HG03064 (cell line): ENCODE data around the gene FKBP2.
A peak's percentile ranks its signal among the peaks of the same experiment; 100 is the strongest.

ENCODE experiments used
- ATAC-seq: cut with Tn5 transposase; IDR thresholded peaks from one replicate; pipeline ENCODE4 v1.9.1; 2021; ENCODE audit warnings: low read depth; ENCODE audit not compliant: unreplicated experiment

FKBP2 gene

DNA sequence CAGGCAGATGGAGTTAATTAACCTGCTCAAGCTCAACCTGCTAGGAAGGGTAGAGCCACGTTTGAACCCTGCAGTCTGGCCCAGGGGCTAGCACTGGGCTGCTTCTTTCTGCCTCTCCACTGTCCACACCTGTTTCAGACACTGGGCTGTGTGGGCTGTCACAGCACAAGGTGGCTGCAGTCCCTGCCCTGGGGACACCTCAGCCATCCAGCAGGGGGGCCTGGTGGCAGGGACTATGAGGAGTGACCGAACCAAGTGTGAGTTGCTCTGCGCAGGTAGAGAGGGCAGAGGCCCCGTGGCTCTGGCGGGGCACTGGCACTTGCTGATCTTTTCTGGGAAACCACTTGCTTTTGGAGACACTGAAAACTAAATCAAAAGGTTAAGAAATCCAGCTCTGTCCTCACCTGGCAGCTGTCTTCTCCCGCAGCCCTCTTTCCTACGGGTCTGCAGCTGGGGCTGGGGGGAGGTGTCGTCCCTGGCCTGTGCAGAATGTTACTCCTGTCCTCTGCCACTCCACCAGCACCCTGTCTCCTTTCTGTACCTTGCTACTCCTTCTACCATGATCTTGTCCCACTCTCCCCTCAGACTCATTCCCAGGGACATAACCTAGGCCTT, 37.8 kb downstream of the FKBP2 start:
- no peak for ATAC-seq

DNA sequence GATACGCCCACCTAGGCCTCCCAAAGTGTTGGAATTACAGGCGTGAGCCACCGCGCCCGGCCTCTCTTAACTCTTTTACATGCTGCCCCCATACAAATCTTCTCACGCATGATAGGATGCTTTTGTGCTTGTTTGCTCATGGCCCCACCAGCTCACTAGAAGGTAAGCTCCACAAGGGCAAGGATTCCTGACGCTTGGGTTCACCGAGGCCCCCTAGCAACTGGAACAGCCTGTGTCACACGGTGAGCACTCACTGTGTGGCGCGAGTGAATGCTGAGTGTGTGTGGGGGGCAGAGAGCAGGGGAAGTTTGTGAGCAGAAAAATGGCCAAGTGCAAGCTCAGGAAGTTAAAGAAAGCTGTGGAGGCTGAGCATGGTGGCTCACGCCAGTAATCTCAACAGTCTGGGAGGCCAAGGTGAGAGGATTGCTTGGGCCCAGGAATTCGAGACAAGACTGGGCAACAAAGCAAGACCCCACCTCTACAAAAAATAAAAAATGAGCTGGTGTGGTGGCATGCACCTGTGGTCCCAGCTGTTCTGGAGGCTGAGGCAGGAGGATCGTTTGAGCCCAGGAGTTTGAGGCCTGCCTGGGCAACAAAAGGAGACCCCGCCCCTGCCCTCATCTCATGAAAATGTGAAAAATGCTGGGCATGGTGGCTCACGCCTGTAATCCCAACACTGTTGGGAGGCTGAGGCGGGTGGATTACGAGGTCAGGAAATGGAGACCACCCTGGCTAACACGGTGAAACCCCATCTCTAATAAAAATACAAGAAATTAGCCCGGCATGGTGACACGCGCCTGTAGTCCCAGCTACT, 41.3 kb downstream of the FKBP2 start:
- no peak for ATAC-seq

DNA sequence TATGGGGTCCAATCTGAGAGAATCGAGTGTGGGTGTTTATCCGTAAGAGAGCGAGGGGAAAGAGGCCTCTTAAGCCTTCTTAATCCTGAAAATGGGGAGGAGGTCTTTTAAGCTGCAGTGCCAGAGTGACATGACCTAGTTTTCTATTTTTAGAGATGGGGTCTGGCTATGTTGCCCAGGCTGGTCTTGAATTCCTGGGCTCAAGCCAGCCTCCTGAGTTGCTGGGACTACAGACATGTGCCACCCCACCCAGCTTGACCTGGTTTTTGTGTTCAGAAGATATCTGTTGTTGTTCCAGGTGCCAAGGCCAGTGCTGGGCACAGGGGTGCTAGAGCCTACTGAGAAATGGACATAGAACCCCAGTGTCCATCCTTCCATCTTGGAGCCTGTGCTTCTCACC, 42.2 kb downstream of the FKBP2 start:
- no peak for ATAC-seq

DNA sequence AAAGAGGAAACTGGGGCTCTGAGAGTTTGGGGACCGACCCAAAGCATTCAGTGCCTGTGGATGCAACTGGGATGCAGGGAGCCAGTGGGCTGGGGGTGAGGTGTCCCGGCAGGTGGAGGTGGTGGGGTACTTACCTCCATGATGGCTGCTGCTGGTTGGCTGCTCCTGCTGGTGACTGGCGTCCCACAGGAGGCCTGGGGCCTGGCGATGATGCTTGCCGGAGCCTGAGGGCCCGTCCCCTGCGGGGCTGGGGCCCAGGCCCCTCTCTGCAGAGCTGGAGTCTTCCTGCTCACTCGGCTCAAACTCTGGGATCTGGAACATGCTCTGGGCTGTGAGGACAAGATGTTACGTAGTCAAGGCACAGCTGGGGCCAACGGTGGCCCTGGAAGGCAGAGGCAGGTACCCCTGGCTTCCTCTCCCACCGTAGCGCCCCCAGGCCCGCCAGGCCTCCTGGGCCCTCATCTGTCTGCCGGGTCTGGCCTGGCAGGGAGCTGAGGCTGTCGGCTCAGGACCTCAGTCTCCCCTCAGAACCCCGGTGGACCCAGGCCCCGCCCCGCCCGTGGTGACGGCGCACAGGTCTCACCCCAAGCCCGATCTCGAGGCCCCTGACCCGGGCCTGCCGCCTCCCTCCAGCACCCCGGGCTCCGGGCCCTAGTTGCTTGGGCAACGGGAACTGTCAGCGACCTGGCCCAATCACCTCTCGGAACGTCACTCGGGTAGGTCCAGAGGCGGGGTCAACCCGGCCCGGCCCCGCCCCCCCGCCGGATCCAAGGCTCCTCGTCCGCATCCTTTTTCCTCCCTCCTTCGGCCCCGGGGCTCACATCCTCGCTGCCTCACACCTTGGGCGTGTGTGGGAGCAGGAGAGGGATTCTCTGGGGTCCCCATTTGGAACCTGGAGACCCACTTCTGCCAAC, 43.4 kb downstream of the FKBP2 start, which contains the start of gene BAD:
Gene BAD (minus strand): TSS at position 618 of the 914 bp plus-strand sequence. CDS start 297 bp downstream, at position 321.
- ATAC-seq, result peak; percentile 50

DNA sequence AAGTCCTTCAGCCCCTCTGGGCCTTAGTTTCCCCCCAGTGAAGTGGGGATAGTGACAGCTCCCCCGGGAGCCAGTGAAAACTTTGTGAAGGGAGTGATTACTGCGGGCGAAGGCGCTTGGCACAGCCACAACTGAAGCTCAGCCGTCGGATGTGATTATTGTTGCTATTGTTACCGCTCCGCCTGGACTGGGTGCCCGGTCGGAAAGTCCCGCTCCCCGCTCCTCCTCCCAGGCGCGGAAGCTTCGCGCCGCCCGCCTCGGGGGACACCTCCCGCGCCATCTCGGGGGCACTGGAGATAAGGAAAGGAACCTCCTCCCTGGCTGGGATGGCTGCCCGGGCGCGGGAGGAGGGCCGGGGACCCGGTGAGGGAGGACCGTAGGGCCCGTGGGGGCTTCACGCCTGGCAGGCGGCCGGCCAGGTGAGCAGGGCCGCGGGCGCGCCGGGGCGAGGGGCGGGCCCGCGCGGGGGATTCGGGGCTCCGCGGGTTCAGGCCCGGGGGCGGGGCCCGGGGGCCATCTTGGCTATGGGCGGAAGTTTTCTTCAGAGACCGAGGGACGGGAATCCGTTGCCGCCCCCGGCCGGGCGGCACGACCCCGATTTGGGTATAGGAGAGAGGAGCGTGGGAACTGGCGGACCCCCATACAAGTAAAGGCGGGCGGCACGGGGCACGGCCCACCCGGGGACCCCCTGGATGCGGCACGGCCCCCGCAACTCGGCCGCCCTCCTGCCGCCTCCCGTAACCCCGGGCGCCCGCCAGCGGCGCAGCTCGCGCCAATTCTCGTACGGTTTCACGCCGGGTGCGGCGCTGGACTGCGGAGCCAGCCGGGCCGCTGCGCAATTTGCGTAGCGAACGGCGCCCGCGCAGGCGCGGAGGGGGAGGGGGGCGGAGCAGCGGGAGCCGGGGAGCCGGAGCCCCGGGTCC, 44.3 kb downstream of the FKBP2 start, which contains the start of gene GPR137:
Gene GPR137 (plus strand): TSS at position 887 of the 923 bp plus-strand sequence. CDS start 677 bp downstream, outside the sequence.
- peak; percentile 58 for ATAC-seq

DNA sequence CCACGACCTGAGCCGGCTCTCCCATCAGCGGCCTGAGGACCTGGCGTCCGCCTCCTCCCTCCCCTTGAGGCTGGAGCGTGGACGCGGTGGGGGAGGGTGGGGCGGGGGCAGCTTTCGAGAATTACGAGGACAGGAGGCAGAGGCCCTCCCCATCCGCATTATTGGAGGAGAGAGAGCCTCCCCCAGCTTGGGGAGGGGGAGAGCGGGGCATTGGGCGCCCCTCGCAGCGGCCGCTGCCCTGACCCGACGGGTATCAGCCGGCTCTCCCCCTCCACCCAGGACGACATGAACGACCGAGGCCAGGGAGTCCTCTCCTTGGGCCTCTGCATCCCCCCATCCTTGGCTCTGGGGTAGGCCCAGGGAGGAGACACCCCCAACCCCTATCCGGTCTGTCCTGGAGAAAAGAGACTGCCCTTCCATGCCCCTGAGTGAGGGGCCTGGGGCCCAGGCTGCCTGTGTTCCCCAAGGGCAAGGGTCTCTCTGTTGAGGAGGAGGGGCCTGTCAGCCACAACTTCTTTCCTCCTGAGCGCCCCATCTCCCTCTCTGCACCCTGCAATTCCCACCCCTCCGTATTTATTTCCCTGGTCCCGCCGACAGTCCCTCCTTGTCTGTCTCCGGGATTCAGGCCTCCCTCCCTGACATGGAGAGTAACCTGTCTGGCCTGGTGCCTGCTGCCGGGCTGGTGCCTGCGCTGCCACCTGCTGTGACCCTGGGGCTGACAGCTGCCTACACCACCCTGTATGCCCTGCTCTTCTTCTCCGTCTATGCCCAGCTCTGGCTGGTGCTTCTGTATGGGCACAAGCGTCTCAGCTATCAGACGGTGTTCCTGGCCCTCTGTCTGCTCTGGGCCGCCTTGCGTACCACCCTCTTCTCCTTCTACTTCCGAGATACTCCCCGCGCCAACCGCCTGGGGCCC, 45.2 kb downstream of the FKBP2 start:
- no peak for ATAC-seq

DNA sequence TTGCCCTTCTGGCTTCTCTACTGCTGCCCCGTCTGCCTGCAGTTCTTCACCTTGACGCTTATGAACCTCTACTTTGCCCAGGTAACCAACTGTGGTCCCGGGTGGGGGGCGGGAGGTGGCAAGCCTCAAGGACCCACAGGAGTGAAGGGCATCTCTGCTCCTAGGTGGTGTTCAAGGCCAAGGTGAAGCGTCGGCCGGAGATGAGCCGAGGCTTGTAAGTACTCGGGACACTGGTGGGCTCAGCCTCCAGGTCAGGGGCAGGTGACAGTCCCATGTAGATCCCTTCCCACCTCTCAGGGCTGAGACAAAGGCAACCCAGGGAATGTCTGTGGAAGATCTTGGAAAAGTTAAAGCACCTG, 45.9 kb downstream of the FKBP2 start:
- ATAC-seq, result no peak

DNA sequence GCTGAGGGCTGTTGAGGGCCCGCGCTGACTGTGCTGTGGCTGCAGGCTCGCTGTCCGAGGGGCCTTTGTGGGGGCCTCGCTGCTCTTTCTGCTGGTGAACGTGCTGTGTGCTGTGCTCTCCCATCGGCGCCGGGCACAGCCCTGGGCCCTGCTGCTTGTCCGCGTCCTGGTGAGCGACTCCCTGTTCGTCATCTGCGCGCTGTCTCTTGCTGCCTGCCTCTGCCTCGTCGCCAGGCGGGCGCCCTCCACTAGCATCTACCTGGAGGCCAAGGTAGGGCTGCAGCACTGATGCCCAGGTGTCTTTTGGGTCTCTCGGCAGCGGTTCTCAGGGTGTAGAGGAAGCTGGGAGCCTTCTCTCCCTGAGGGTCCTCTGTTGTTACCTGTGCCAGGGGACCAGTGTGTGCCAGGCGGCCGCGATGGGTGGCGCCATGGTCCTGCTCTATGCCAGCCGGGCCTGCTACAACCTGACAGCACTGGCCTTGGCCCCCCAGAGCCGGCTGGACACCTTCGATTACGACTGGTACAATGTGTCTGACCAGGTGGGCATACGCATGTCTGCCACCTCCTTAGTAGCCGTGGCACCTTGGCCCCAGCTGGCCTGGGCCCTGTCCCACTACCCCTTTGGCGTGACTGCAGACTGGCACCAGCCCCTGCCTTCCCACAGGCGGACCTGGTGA, 46.9 kb downstream of the FKBP2 start:
- no peak for ATAC-seq

DNA sequence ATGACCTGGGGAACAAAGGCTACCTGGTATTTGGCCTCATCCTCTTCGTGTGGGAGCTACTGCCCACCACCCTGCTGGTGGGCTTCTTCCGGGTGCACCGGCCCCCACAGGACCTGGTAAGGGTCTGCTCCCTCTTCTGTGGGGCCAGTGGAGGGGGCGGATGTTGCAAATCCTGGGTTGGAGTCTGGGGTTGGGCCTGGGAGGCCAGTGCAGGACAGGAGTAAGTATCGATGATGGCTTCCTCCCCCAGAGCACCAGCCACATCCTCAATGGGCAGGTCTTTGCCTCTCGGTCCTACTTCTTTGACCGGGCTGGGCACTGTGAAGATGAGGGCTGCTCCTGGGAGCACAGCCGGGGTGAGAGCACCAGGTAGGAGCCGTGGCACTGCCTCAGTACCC, 47.5 kb downstream of the FKBP2 start:
- no peak for ATAC-seq

DNA sequence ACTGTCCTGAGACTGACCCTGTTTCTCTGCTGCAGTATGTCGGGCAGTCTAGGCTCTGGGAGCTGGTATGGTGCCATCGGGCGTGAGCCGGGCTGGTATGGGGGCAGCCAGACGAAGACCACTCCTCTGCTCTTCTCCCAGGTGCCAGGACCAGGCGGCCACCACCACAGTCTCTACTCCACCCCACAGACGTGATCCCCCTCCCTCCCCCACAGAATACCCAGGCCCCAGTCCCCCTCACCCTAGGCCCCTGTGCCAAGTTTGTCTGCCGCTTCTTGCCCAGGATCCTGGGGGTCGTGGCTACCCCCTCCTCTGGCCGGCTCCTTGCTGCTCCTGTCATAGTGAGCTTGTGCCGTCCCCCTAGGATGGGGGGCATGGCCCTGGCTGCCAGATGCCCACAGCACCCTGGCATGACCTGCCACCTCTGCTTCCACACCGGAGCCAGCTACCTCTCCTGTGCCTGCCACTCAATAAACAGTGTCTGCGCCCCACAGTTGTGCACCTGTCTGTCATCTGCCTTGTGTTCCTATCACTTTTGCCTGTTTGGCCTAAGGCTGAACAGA, 48.2 kb downstream of the FKBP2 start:
- ATAC-seq, result no peak

DNA sequence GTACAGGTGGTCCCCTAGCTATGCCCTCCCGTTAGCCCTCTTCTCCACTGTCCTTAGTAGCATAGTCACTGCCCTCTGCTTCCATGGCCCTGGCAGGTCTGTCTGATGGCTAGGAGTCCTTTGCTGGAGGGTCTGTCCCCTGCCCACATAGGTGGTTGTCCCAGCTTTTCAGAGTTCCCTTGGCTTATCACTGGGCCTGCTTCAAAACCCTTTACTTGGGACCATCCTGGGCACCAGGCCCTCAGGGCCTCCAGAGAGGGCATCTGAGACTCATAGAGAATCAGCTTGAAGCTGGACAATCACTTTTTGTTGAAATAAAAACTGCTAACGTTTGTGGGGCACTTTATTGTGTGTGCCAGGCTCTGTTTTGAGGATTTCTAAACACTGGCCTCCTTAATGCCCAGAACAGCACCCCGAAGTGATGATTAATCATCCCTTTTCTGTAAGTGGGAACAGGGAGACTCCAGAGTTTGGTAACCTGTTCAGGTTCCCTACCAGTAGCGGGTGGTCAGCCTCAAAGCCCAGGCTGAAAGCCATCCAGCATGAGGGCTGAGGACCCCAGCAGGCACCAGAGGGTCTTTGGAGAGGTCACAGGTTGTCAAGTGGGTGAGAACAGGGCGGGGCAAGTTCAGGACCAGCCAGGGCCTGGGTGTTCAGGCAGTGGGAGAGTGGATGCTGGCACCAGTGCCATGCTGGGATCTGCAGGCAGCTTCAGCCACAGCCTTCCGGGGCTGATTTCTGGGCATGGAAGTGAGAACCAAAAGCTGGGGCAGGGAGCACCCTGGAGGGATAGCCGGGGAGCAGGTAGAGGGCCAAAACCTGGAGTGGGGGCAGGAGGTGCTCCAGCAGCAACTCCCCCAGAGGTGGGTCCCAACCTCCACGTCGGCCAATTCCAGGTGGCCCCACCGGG, 49.7 kb downstream of the FKBP2 start:
- ATAC-seq, result no peak

DNA sequence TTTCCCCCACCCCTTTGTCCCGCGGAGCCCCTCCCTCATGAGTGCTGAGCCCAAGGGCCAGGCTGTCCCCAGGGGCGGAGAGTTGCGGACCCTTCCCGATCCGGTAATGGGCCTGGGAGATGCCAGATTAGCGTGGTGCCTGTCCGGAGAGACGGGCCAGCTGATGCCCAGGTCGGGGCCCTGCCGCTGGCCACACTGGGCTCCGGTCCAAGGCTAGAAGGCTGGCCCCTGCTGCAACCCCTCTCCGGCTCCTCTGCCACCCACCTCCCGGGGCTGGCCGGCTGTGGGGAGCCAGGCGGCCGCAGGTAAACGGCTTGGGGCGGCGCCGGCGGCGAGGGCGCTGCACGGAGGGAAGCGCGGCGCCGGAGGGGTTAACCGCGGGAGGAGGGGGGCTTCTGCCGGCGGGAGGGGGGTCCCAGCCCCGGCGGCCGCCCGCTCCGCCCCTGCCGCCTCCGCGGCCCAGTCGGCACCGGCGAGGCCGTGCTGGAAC, 50.4 kb downstream of the FKBP2 start, which contains the start of gene KCNK4:
Gene KCNK4 (plus strand): TSS at position 41 of the 490 bp plus-strand sequence. CDS start 1,717 bp downstream, outside the sequence.
- no peak for ATAC-seq

DNA sequence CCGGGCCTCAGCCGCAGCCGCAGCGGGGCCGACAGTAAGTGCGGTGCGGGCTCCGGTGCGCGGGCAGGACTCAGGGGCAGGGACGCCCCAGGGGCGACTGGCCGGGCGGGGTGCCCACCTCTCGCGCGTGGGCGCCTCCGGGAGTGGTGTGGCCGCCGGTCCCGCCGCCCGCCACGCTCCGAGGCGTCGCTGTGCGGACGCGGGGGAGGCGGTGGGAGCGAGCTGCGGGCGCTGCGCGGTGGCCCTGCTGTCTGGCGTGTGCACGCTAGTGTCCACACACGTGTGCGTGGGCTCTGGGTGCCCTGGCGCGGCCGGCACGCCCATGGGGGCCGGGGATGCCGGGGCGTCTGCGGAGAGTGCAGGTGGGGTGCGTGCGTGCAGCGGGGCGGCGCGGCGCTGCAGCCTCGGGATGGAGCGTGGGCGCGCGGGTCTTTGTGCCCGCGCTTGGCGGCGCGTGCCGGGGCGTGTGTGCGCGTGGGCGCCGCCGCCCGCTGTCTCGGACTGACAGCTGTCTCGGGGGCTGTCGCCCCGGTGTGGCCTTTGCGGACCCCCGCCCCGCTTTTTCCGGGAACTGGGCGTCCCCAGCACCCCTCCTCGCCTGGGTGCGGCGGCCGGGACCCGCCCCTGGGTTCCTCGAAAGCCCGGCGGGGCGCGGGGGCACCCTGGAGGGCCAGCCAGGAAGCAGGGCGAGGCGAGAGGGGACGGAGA, 51.0 kb downstream of the FKBP2 start:
- no peak for ATAC-seq

DNA sequence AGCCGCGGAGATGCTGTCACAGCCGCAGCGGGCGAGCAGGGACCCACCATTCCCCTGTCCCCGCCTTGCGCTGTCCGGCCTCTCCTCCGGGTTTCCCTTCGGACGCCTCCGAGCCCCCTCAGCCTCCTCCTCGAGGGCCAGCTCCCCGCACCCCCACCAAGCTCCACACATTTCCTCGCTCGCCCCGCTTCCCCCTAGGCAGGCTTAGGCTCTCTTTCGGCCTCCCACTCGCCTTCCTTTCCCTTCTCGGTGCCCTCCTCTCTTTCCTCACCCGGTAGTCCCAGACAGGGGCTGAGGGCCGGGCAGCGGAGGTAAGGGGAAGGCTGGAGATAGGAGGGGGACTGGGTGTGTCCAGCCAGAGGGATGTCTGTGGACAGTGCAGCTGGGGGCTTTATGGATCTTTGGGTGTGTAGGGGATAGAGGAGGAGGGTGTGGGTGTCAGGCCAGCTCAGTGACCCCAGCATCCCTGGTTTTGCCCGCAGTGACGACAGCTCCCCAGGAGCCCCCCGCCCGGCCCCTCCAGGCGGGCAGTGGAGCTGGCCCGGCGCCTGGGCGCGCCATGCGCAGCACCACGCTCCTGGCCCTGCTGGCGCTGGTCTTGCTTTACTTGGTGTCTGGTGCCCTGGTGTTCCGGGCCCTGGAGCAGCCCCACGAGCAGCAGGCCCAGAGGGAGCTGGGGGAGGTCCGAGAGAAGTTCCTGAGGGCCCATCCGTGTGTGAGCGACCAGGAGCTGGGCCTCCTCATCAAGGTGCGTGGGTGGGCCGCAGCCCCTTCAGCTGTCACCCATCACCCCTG, 51.8 kb downstream of the FKBP2 start:
- ATAC-seq, result no peak
